ENCODE data around the gene TCERG1L. TPM values are rescaled to one million over a fixed set of nuclear protein-coding genes. Genes with fewer than 3 reads are reported as not detected.
"Not testable (repeated sequence)": the region's sequence is repeated elsewhere in the genome, so short reads cannot be mapped to it uniquely, and the experiment has no call there.

TCERG1L gene
- total RNA-seq, 1 experiment from 2014 or later, result not detected

GRCh38 chr10:131237991-131238651 is 73.4 kb downstream of the TCERG1L start:
- H3K4me3 Mint-ChIP-seq (ENCODE audit: low read depth, unreplicated experiment), result no peak overlapping the region
- CTCF ChIA-PET, result no interaction called here
- no TSS peak for BruUV-seq (replicated peaks)
- DNase-seq, result no peak
- intact Hi-C loops (cut with micrococcal nuclease; ENCODE audit: unreplicated experiment), result no loop called here
- no peak overlapping the region for H3K27ac Mint-ChIP-seq (ENCODE audit: unreplicated experiment)
- no peaks in the 10 kb centered on the region for H3K4me1 Mint-ChIP-seq (ENCODE audit: low read depth, unreplicated experiment)
- no peak for TF ChIP-seq CTCF (IDR thresholded peaks at IDR 0.05; ENCODE audit: unreplicated experiment)
- no peaks in the 10 kb centered on the region for H3K27me3 Mint-ChIP-seq (ENCODE audit: unreplicated experiment)
- H3K36me3 Mint-ChIP-seq (ENCODE audit: insufficient read depth, unreplicated experiment), result no peaks in the 10 kb centered on the region
- H3K9me3 Mint-ChIP-seq (ENCODE audit: low read depth, unreplicated experiment), result peaks cover 11% of the 10 kb centered on the region

GRCh38 chr10:131234606-131235005 is 76.9 kb downstream of the TCERG1L start:
- H3K4me1 Mint-ChIP-seq (ENCODE audit: low read depth, unreplicated experiment); H3K4me3 Mint-ChIP-seq (ENCODE audit: low read depth, unreplicated experiment); H3K36me3 Mint-ChIP-seq (ENCODE audit: insufficient read depth, unreplicated experiment); CTCF ChIA-PET; DNase-seq; H3K27ac Mint-ChIP-seq (ENCODE audit: unreplicated experiment); H3K27me3 Mint-ChIP-seq (ENCODE audit: unreplicated experiment); intact Hi-C loops (cut with micrococcal nuclease; ENCODE audit: unreplicated experiment); BruUV-seq (replicated peaks); H3K9me3 Mint-ChIP-seq (ENCODE audit: low read depth, unreplicated experiment): not testable (repeated sequence)

GRCh38 chr10:131233611-131234258 is 77.8 kb downstream of the TCERG1L start:
- H3K4me3 Mint-ChIP-seq (ENCODE audit: low read depth, unreplicated experiment), result no peak overlapping the region
- no peaks in the 10 kb centered on the region for H3K36me3 Mint-ChIP-seq (ENCODE audit: insufficient read depth, unreplicated experiment)
- no peak overlapping the region for H3K27ac Mint-ChIP-seq (ENCODE audit: unreplicated experiment)
- no TSS peak for BruUV-seq (replicated peaks)
- TF ChIP-seq CTCF (IDR thresholded peaks at IDR 0.05; ENCODE audit: unreplicated experiment), result no peak
- intact Hi-C loops (cut with micrococcal nuclease; ENCODE audit: unreplicated experiment), result no loop called here
- CTCF ChIA-PET, result no interaction called here
- H3K27me3 Mint-ChIP-seq (ENCODE audit: unreplicated experiment), result no peaks in the 10 kb centered on the region
- H3K9me3 Mint-ChIP-seq (ENCODE audit: low read depth, unreplicated experiment), result peaks cover 3% of the 10 kb centered on the region
- no peaks in the 10 kb centered on the region for H3K4me1 Mint-ChIP-seq (ENCODE audit: low read depth, unreplicated experiment)
- DNase-seq, result no peak

- CTCF ChIA-PET, result no interaction called here
- TF ChIP-seq CTCF (IDR thresholded peaks at IDR 0.05; ENCODE audit: unreplicated experiment), result no peak
- H3K9me3 Mint-ChIP-seq (ENCODE audit: low read depth, unreplicated experiment), result peaks cover 3% of the 10 kb centered on the region
- H3K36me3 Mint-ChIP-seq (ENCODE audit: insufficient read depth, unreplicated experiment), result no peaks in the 10 kb centered on the region
- H3K27ac Mint-ChIP-seq (ENCODE audit: unreplicated experiment), result no peak overlapping the region
- DNase-seq, result no peak
- no TSS peak for BruUV-seq (replicated peaks)
- no peaks in the 10 kb centered on the region for H3K4me1 Mint-ChIP-seq (ENCODE audit: low read depth, unreplicated experiment)
- no peak overlapping the region for H3K4me3 Mint-ChIP-seq (ENCODE audit: low read depth, unreplicated experiment)
- H3K27me3 Mint-ChIP-seq (ENCODE audit: unreplicated experiment), result no peaks in the 10 kb centered on the region
- intact Hi-C loops (cut with micrococcal nuclease; ENCODE audit: unreplicated experiment), result no loop called here
Observed at GRCh38 chr10:131231965-131232541, 79.5 kb downstream of the TCERG1L start.

Data from Calu3 (cell line).